PC-3 (cell line): ENCODE results near the gene NCOA1. TPM values are rescaled to one million over a fixed set of nuclear protein-coding genes. Genes with fewer than 3 reads are reported as not detected.

ENCODE experiments used
- ATAC-seq: fragments of 200-7000 bp; cut with Tn5 transposase; 2 replicates; pipeline ENCODE4 v1.9.1; 2020; ENCODE audit warnings: mild to moderate bottlenecking, moderate library complexity
- BruUV-seq: library from RNA; stranded (reverse); fragments of 400-500 nt; replicated peaks from 2 replicates; lab custom pipeline; 2021; lab: Mats Ljungman, UMichigan
- CTCF ChIA-PET: fragments of 300-600 bp; sonication (Branson Sonifier 250); formaldehyde crosslinking; loops from one replicate; lab custom pipeline; 2022; ENCODE audit warnings: antibody characterized with exemption; lab: Charles Lee
- POLR2A ChIA-PET: fragments of 300-600 bp; sonication (Branson Sonifier 250); formaldehyde crosslinking; loops from one replicate; lab custom pipeline; 2022; ENCODE audit warnings: antibody characterized with exemption; ENCODE audit not compliant: unreplicated experiment; lab: Charles Lee
- DNase-seq: peaks from one replicate; pipeline ENCODE4 v3.0.0-alpha.2; 2015
- H2AFZ ChIP-seq: fragments of 300-600 bp; sonication (generic); 2 replicates; pipeline ENCODE4 v1.6.0; 2016; ENCODE audit warnings: antibody characterized with exemption, low read length
- H3F3A ChIP-seq: fragments of 300-600 bp; sonication (generic); one replicate; pipeline ENCODE4 v1.6.0; 2017; ENCODE audit warnings: antibody characterized with exemption, low read length, control low read depth, mild to moderate bottlenecking; ENCODE audit not compliant: unreplicated experiment
- H3K27ac ChIP-seq: fragments of 300-600 bp; sonication (generic); 2 replicates; pipeline ENCODE4 v1.5.1; 2016; ENCODE audit warnings: mild to moderate bottlenecking, low read length
- H3K27me3 ChIP-seq: fragments of 300-600 bp; sonication (generic); 2 replicates; pipeline ENCODE4 v1.6.1; 2016; ENCODE audit warnings: low read length, mixed read lengths
- H3K36me3 ChIP-seq: fragments of 300-600 bp; sonication (generic); 2 replicates; pipeline ENCODE4 v1.6.1; 2016; ENCODE audit warnings: low read depth, mixed run types, low read length, mixed read lengths
- H3K4me1 ChIP-seq: fragments of 300-600 bp; sonication (generic); 2 replicates; pipeline ENCODE4 v1.5.1; 2016; ENCODE audit warnings: low read length; ENCODE audit not compliant: insufficient read depth
- H3K4me2 ChIP-seq: fragments of 300-600 bp; sonication (generic); 2 replicates; pipeline ENCODE4 v1.6.0; 2016; ENCODE audit warnings: low read length
- H3K4me3 ChIP-seq: fragments of 300-600 bp; sonication (generic); 2 replicates; pipeline ENCODE4 v1.5.1; 2016; ENCODE audit warnings: mild to moderate bottlenecking, low read length, mixed read lengths
- H3K79me2 ChIP-seq: fragments of 300-600 bp; sonication (generic); 2 replicates; pipeline ENCODE4 v1.6.1; 2017; ENCODE audit warnings: low read length, mixed read lengths
- H3K9ac ChIP-seq: fragments of 300-600 bp; sonication (generic); 2 replicates; pipeline ENCODE4 v1.6.0; 2016; ENCODE audit warnings: mild to moderate bottlenecking, low read length
- H3K9me2 ChIP-seq: fragments of 300-600 bp; sonication (generic); replicated peaks from 2 replicates; pipeline ENCODE4 v1.6.1; 2016; ENCODE audit warnings: mixed run types, low read length, mixed read lengths
- H3K9me3 ChIP-seq: fragments of 300-600 bp; sonication (generic); 2 replicates; pipeline ENCODE4 v1.6.1; 2016; ENCODE audit warnings: low read length, mixed read lengths
- H4K20me1 ChIP-seq: fragments of 300-600 bp; sonication (generic); 2 replicates; pipeline ENCODE4 v1.6.1; 2016; ENCODE audit warnings: low read length, mixed read lengths
- EZH2 ChIP-seq: fragments of 300-600 bp; sonication (generic); IDR thresholded peaks from one replicate; pipeline ENCODE4 v1.6.1; 2017; ENCODE audit warnings: antibody characterized with exemption, mild to moderate bottlenecking, low read length; ENCODE audit not compliant: unreplicated experiment
- EZH2phosphoT487 ChIP-seq: fragments of 300-600 bp; sonication (generic); IDR thresholded peaks from 2 replicates; pipeline ENCODE4 v1.6.1; 2018; ENCODE audit warnings: mild to moderate bottlenecking, antibody characterized with exemption, low read length, borderline replicate concordance
- intact Hi-C: fragments of 100-400 bp; cut with micrococcal nuclease; formaldehyde crosslinking; loops from 2 replicates; pipeline ENCODE4 v1.9.0; 2023
- total RNA-seq: library from RNA; depleted of rRNA; stranded (reverse); fragments of >200 nt; gene quantifications from 2 replicates; pipeline ENCODE4 v1.2.3, GENCODE V29; 2014
- TF ChIP-seq, protein P1 (sequence below): fragments of 300-600 bp; sonication (generic); conservative IDR thresholded peaks from 2 replicates; pipeline ENCODE4 v1.5.1; 2017; ENCODE audit warnings: antibody characterized with exemption, low read depth, mild to moderate bottlenecking, low read length

Gene NCOA1
- total RNA-seq, 1 experiment from 2014 or later, result 7.5 TPM

DNA sequence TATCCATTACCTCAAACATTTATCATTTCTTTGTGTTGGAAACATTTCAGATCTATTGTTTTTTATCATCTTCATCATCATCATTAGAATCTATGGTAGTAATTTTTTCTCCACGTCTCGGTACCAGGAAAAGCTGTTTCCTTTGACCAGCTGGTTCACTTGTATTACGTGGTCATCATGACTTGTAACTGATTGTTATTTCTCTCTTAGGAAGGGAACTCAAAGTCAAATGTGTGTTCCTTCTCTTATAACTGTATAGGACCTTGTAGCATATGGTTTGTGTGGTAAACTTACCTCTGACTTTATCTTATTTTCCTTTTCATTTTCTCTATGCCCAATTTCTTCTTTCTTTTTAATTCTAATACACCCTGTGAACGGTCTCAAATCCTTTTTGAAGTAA, 16.5 kb downstream of the NCOA1 start:
- H3K9me3 ChIP-seq, result no peaks in the 10 kb centered on the region
- ChIA-PET CTCF (no interaction called here), POLR2A (no interaction called here)
- ATAC-seq, result no peak
- no peaks in the 10 kb centered on the region for H3K4me1 ChIP-seq
- no TSS peak for BruUV-seq
- no peak for TF ChIP-seq EZH2
- no peak overlapping the region for H3K4me2 ChIP-seq
- 0 out of 2 replicates have a peak, but pooled peaks cover 7% of the 10 kb centered on the region for H3K79me2 ChIP-seq
- H3K27me3 ChIP-seq, result no peaks in the 10 kb centered on the region
- H3K27ac ChIP-seq, result no peak overlapping the region
- H3K9ac ChIP-seq, result no peak overlapping the region
- intact Hi-C loops, result no loop called here
- H2AFZ ChIP-seq, result no peak overlapping the region
- no peaks in the 10 kb centered on the region for H3F3A ChIP-seq
- no peaks in the 10 kb centered on the region for H3K36me3 ChIP-seq
- no peak for DNase-seq
- no peaks in the 10 kb centered on the region for H4K20me1 ChIP-seq
- H3K4me3 ChIP-seq, result no peak overlapping the region
- no peaks in the 10 kb centered on the region for H3K9me2 ChIP-seq

DNA sequence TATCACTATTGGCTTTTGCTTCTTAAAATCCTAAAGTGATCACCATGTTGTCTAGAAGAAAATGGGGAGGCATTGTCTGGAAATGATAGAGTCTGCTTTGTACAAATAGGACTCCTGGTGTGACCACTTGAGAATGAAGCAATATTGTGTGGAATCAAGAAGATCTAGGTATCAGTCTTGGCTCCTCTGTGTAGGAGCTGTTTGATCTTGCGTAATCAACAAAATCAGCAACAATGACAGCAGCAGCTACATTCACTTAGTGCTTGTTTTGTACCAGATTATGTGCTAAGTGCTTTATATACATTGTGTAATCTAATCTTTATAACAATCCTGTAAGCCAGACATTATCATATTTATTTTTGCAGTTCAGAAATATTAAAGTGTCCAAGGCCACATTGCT, 17.8 kb downstream of the NCOA1 start:
- no peak for TF ChIP-seq EZH2
- no peak for TF ChIP-seq EZH2phosphoT487
- TF ChIP-seq, protein P1, sequence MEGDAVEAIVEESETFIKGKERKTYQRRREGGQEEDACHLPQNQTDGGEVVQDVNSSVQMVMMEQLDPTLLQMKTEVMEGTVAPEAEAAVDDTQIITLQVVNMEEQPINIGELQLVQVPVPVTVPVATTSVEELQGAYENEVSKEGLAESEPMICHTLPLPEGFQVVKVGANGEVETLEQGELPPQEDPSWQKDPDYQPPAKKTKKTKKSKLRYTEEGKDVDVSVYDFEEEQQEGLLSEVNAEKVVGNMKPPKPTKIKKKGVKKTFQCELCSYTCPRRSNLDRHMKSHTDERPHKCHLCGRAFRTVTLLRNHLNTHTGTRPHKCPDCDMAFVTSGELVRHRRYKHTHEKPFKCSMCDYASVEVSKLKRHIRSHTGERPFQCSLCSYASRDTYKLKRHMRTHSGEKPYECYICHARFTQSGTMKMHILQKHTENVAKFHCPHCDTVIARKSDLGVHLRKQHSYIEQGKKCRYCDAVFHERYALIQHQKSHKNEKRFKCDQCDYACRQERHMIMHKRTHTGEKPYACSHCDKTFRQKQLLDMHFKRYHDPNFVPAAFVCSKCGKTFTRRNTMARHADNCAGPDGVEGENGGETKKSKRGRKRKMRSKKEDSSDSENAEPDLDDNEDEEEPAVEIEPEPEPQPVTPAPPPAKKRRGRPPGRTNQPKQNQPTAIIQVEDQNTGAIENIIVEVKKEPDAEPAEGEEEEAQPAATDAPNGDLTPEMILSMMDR, result no peak
- no peaks in the 10 kb centered on the region for H3K4me1 ChIP-seq
- no peak overlapping the region for H3K27ac ChIP-seq
- H3K9me3 ChIP-seq, result no peaks in the 10 kb centered on the region
- H3K4me2 ChIP-seq, result no peak overlapping the region
- no peak overlapping the region for H2AFZ ChIP-seq
- POLR2A ChIA-PET, result no interaction called here
- ATAC-seq (no peak), DNase-seq (no peak)
- no peak overlapping the region for H3K4me3 ChIP-seq
- no peak overlapping the region for H3K9ac ChIP-seq
- H3K36me3 ChIP-seq, result no peaks in the 10 kb centered on the region
- no peaks in the 10 kb centered on the region for H3K9me2 ChIP-seq
- no TSS peak for BruUV-seq
- CTCF ChIA-PET, result no interaction called here
- H3F3A ChIP-seq, result no peaks in the 10 kb centered on the region
- intact Hi-C loops, result no loop called here
- H3K79me2 ChIP-seq, result 0 out of 2 replicates have a peak, but pooled peaks cover 7% of the 10 kb centered on the region
- no peaks in the 10 kb centered on the region for H3K27me3 ChIP-seq
- no peaks in the 10 kb centered on the region for H4K20me1 ChIP-seq

DNA sequence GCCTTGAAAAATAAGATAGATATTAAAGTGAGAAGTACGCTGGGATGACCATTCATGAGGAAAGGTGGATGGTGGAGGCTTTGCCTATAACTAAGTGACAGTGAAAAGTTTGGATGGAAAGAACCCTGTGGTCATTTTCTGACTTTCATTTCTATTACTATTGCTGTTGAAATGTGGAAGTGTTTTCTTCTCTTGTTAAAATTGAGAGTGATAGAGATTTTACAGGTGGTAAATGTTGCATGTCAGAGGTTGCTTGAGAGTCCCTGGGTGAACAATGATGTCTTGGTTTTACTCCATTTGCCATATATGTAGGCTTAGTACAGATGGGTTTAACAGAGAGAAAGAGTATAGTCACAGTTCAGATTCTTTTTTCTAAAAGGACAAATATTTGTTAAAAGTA, 18.4 kb downstream of the NCOA1 start:
- no peak overlapping the region for H3K27ac ChIP-seq
- no peaks in the 10 kb centered on the region for H3K36me3 ChIP-seq
- ChIA-PET CTCF (no interaction called here), POLR2A (no interaction called here)
- H3K4me1 ChIP-seq, result no peaks in the 10 kb centered on the region
- H3K4me2 ChIP-seq, result no peak overlapping the region
- no TSS peak for BruUV-seq
- no peaks in the 10 kb centered on the region for H3K27me3 ChIP-seq
- TF ChIP-seq EZH2 (no peak), EZH2phosphoT487 (no peak)
- TF ChIP-seq, protein P1, result no peak
- intact Hi-C loops, result no loop called here
- H3K4me3 ChIP-seq, result no peak overlapping the region
- H3K9ac ChIP-seq, result no peak overlapping the region
- no peak overlapping the region for H2AFZ ChIP-seq
- ATAC-seq, result no peak
- no peaks in the 10 kb centered on the region for H3K9me2 ChIP-seq
- DNase-seq, result no peak
- 0 out of 2 replicates have a peak, but pooled peaks cover 7% of the 10 kb centered on the region for H3K79me2 ChIP-seq
- H3K9me3 ChIP-seq, result no peaks in the 10 kb centered on the region
- no peaks in the 10 kb centered on the region for H4K20me1 ChIP-seq
- H3F3A ChIP-seq, result no peaks in the 10 kb centered on the region
